ENCODE results near the gene CNKSR3.

CNKSR3 gene

DNA sequence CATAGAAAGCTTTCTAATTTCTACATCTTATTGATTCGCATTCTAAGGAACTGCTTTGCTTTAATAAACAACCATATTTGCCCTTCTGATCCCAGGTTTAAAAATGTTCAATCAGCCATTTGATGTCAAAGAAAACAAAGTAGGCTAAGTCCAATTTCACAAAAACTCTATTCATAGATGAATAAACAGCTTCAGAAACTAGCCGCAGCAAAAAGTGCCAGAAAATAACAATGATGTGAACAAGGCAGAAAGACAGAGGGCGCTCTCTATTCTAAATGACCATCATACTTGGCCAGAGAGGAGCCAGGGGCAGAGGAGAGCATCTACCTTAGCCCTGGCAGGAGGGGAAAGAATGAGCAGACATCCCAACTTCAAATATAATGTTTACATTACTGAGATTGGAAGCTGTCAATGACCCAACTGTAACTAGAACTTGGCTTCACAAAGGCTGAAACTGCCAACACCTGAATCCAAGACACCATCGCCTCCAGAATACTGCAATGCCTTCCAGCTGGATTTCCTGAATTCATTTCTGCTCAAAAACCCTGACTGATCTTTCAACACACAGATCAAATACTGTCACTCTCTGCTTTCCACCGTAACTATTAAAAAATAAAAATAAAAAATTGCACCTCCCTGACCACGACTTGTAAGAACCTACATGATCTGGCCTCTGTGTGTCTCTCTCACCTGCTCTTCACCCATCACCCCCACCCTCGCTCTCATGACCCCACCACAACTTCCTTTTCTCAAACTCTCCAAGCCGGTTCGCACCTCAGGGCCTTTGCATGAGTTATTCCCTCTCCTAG, 9.5 kb downstream of the CNKSR3 start:
- no peaks in the 10 kb centered on the region for H3K9me3 Mint-ChIP-seq (ENCODE audit: low read depth)
- no peak overlapping the region for H3K4me3 Mint-ChIP-seq
- no peaks in the 10 kb centered on the region for H3K4me1 Mint-ChIP-seq (ENCODE audit: low read depth)
- H3K36me3 Mint-ChIP-seq, result no peaks in the 10 kb centered on the region
- no peak overlapping the region for H3K27ac Mint-ChIP-seq
- H3K27me3 Mint-ChIP-seq, result peaks cover 1% of the 10 kb centered on the region

GRCh38 chr6:154499855-154500589, 10.5 kb downstream of the CNKSR3 start:
- Mint-ChIP-seq H3K27ac (no peak overlapping the region), H3K36me3 (no peaks in the 10 kb centered on the region), H3K27me3 (peaks cover 1% of the 10 kb centered on the region), H3K9me3 (ENCODE audit: low read depth) (no peaks in the 10 kb centered on the region), H3K4me1 (ENCODE audit: low read depth) (no peaks in the 10 kb centered on the region), H3K4me3 (no peak overlapping the region)

- Mint-ChIP-seq H3K9me3 (ENCODE audit: low read depth) (no peaks in the 10 kb centered on the region), H3K36me3 (no peaks in the 10 kb centered on the region), H3K4me3 (no peak overlapping the region), H3K27ac (no peak overlapping the region), H3K27me3 (no peaks in the 10 kb centered on the region), H3K4me1 (ENCODE audit: low read depth) (no peaks in the 10 kb centered on the region)
These were observed 12.0 kb downstream of the CNKSR3 start for GRCh38 chr6:154498340-154498934.

- H3K4me1 Mint-ChIP-seq (ENCODE audit: low read depth), result no peaks in the 10 kb centered on the region
- no peak overlapping the region for H3K27ac Mint-ChIP-seq
- H3K4me3 Mint-ChIP-seq, result no peak overlapping the region
- no peaks in the 10 kb centered on the region for H3K9me3 Mint-ChIP-seq (ENCODE audit: low read depth)
- no peaks in the 10 kb centered on the region for H3K36me3 Mint-ChIP-seq
- no peaks in the 10 kb centered on the region for H3K27me3 Mint-ChIP-seq
These were observed 13.5 kb downstream of the CNKSR3 start for GRCh38 chr6:154496793-154497517.

DNA sequence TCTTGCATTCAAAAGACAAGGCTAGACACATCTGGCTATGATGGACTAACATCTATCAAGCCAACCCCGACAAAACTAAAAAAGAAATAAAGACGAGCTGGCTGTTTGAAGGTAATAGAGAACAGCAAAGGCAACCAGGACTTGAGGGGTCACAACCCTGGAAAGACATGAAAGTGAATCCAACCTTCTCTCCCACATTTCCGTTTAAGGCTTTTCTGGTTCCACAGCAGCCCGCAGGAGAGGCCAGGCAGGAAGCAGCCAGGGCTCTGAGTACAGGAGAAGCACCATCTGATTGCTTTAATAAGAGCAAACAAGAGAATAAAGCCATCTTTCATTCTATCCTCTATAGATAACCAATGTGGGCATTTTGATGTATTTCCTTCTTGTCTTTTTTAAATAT, 14.3 kb downstream of the CNKSR3 start:
- H3K27ac Mint-ChIP-seq, result no peak overlapping the region
- H3K4me1 Mint-ChIP-seq (ENCODE audit: low read depth), result no peaks in the 10 kb centered on the region
- H3K27me3 Mint-ChIP-seq, result no peaks in the 10 kb centered on the region
- H3K36me3 Mint-ChIP-seq, result no peaks in the 10 kb centered on the region
- H3K4me3 Mint-ChIP-seq, result no peak overlapping the region
- no peaks in the 10 kb centered on the region for H3K9me3 Mint-ChIP-seq (ENCODE audit: low read depth)

- Mint-ChIP-seq H3K27ac (no peak overlapping the region), H3K4me1 (ENCODE audit: low read depth) (no peaks in the 10 kb centered on the region), H3K4me3 (no peak overlapping the region), H3K36me3 (no peaks in the 10 kb centered on the region), H3K27me3 (peaks cover 2% of the 10 kb centered on the region), H3K9me3 (ENCODE audit: low read depth) (no peaks in the 10 kb centered on the region)
These were observed 15.7 kb downstream of the CNKSR3 start for GRCh38 chr6:154494592-154495311.

DNA sequence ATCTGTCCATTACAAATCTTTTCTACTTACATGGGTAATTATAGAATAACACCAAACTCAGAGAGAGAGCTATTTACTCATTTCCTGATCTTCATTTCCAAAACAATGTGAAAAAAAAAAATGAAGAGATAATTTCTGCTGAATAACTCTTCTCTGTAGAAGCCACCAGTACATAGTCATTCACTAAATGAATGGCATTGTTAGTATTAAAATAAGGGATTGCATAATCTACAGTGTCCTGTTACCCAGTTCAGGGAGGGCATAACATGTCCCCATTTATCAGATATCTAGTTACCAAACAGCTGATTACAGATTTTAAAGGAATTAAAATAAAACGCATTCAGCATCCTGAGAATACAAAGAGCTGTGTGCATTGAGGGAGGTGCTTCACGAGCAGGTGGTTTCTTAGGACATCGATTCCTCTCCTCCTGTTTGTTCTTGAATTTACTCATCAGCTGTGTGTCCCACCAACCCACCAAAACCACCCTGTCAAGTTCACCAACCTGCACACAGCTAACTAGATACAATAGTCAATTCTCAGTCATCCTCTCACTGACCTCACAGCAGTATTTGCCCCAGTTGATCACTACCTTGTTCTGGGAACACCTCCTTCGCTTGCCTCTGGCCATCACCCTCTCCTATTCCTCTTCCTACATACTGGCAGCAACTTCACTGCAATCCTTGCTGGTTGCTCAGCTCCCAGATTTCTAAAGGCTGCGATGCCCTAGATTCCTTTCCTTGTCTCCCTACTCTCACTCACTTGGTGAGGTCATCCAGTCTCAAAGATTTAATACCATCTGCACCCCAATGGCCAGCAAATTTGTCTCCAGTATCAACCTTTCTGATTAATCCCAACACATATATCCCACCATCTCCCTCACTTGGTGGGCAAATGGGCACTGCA, 18.7 kb downstream of the CNKSR3 start:
- Mint-ChIP-seq H3K27me3 (peaks cover 2% of the 10 kb centered on the region), H3K9me3 (ENCODE audit: low read depth) (no peaks in the 10 kb centered on the region), H3K4me3 (no peak overlapping the region)

GRCh38 chr6:154489822-154490221, 20.7 kb downstream of the CNKSR3 start:
- H3K4me3 Mint-ChIP-seq, result no peak overlapping the region
- no peaks in the 10 kb centered on the region for H3K4me1 Mint-ChIP-seq (ENCODE audit: low read depth)
- no peaks in the 10 kb centered on the region for H3K36me3 Mint-ChIP-seq
- H3K27me3 Mint-ChIP-seq, result peaks cover 2% of the 10 kb centered on the region
- no peaks in the 10 kb centered on the region for H3K9me3 Mint-ChIP-seq (ENCODE audit: low read depth)
- no peak overlapping the region for H3K27ac Mint-ChIP-seq

More for the DNA sequence above, 18.7 kb downstream of the CNKSR3 start:
- Mint-ChIP-seq H3K27ac (no peak overlapping the region), H3K4me1 (ENCODE audit: low read depth) (no peaks in the 10 kb centered on the region), H3K36me3 (no peaks in the 10 kb centered on the region)

GRCh38 chr6:154488802-154489437, 21.6 kb downstream of the CNKSR3 start:
- H3K4me1 Mint-ChIP-seq (ENCODE audit: low read depth), result no peaks in the 10 kb centered on the region
- no peaks in the 10 kb centered on the region for H3K9me3 Mint-ChIP-seq (ENCODE audit: low read depth)
- peaks cover 2% of the 10 kb centered on the region for H3K27me3 Mint-ChIP-seq
- no peak overlapping the region for H3K27ac Mint-ChIP-seq
- no peak overlapping the region for H3K4me3 Mint-ChIP-seq
- no peaks in the 10 kb centered on the region for H3K36me3 Mint-ChIP-seq

DNA sequence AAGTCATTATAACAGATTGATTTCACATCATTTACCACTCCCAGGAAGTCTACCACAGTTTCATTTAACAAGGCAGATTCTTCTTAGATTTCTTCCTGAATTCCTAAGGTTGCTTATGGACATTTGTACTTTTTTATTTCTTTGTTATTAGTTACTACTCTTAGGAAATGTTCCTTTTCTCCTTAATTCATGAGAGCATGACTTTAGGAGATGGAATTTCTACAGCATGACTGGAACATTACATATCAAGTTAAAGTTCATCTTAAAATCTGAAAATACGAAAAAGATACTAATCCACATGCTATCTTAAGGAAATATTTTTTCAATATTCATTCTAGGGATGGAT, 22.3 kb downstream of the CNKSR3 start:
- Mint-ChIP-seq H3K36me3 (no peaks in the 10 kb centered on the region), H3K9me3 (ENCODE audit: low read depth) (no peaks in the 10 kb centered on the region), H3K27ac (no peak overlapping the region), H3K27me3 (peaks cover 2% of the 10 kb centered on the region), H3K4me1 (ENCODE audit: low read depth) (no peaks in the 10 kb centered on the region), H3K4me3 (no peak overlapping the region)

GRCh38 chr6:154487367-154488247, 22.9 kb downstream of the CNKSR3 start:
- H3K36me3 Mint-ChIP-seq, result no peaks in the 10 kb centered on the region
- H3K9me3 Mint-ChIP-seq (ENCODE audit: low read depth), result no peaks in the 10 kb centered on the region
- H3K27ac Mint-ChIP-seq, result no peak overlapping the region
- H3K4me3 Mint-ChIP-seq, result no peak overlapping the region
- H3K4me1 Mint-ChIP-seq (ENCODE audit: low read depth), result no peaks in the 10 kb centered on the region
- H3K27me3 Mint-ChIP-seq, result peaks cover 2% of the 10 kb centered on the region

- Mint-ChIP-seq H3K9me3 (ENCODE audit: low read depth) (no peaks in the 10 kb centered on the region), H3K36me3 (no peaks in the 10 kb centered on the region), H3K4me3 (no peak overlapping the region), H3K27me3 (peaks cover 2% of the 10 kb centered on the region), H3K4me1 (ENCODE audit: low read depth) (no peaks in the 10 kb centered on the region), H3K27ac (no peak overlapping the region)
These were observed 24.7 kb downstream of the CNKSR3 start for GRCh38 chr6:154485815-154486214.

DNA sequence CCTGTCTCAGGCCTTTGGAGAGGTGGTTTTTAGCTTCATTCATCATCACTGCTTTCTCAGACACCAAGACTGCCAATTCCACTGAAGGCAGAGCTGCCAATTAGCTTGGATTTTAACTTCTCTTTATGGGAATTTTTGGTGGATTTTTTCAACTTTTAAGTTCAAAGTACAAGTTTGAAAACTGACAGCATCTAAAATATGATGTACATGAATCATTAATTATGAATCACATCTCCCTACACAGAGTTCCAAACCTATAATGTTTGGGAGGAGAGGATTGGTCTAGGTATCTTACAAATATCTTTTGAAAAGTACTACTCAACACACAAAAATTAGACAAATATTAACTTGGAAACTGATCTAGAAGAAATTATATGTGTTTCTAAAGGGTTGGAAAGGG, 25.5 kb downstream of the CNKSR3 start:
- Mint-ChIP-seq H3K27ac (no peak overlapping the region), H3K9me3 (ENCODE audit: low read depth) (no peaks in the 10 kb centered on the region), H3K27me3 (no peaks in the 10 kb centered on the region), H3K36me3 (no peaks in the 10 kb centered on the region), H3K4me1 (ENCODE audit: low read depth) (no peaks in the 10 kb centered on the region), H3K4me3 (no peak overlapping the region)
